Progenitor cell of endocrine pancreas (in vitro differentiated cells): ENCODE measurements around the gene TECPR2. TPM values are rescaled to one million over a fixed set of nuclear protein-coding genes. Genes with fewer than 3 reads are reported as not detected.
"Not testable (repeated sequence)": the region's sequence is repeated elsewhere in the genome, so short reads cannot be mapped to it uniquely, and the experiment has no call there.

Experiments
- DNase-seq: peaks from one replicate; pipeline ENCODE4 v3.0.0; 2021; ENCODE audit warnings: low spot score; ENCODE audit not compliant: unreplicated experiment
- H3K27ac Mint-ChIP-seq: 2 replicates; pipeline ENCODE4 v1.8.0; 2021; ENCODE audit warnings: mild to moderate bottlenecking, moderate library complexity, mixed read lengths
- H3K27me3 Mint-ChIP-seq: 2 replicates; pipeline ENCODE4 v1.8.0; 2021; ENCODE audit warnings: mixed read lengths
- H3K36me3 Mint-ChIP-seq: 2 replicates; pipeline ENCODE4 v1.8.0; 2022; ENCODE audit warnings: mixed read lengths; ENCODE audit not compliant: insufficient read depth
- H3K4me1 Mint-ChIP-seq: 2 replicates; pipeline ENCODE4 v1.8.0; 2021; ENCODE audit warnings: low read depth, mixed read lengths
- H3K4me3 Mint-ChIP-seq: 2 replicates; pipeline ENCODE4 v1.8.0; 2021; ENCODE audit warnings: low read depth, mild to moderate bottlenecking, moderate library complexity, mixed read lengths
- H3K9me3 Mint-ChIP-seq: 2 replicates; pipeline ENCODE4 v1.8.0; 2021; ENCODE audit warnings: low read depth, mixed read lengths
- total RNA-seq: library from RNA; stranded (reverse); gene quantifications from 2 replicates; pipeline ENCODE4 v1.2.1, GENCODE V29; 2021
- TF ChIP-seq, protein P1 (sequence below): fragments of 200-600 bp; sonication (generic); IDR thresholded peaks from one replicate; pipeline ENCODE4 v1.5.0; 2021; ENCODE audit warnings: antibody characterized with exemption, mild to moderate bottlenecking; ENCODE audit not compliant: unreplicated experiment

The TECPR2 gene
- total RNA-seq, 1 donor from 2014 or later = 34.2 TPM

DNA sequence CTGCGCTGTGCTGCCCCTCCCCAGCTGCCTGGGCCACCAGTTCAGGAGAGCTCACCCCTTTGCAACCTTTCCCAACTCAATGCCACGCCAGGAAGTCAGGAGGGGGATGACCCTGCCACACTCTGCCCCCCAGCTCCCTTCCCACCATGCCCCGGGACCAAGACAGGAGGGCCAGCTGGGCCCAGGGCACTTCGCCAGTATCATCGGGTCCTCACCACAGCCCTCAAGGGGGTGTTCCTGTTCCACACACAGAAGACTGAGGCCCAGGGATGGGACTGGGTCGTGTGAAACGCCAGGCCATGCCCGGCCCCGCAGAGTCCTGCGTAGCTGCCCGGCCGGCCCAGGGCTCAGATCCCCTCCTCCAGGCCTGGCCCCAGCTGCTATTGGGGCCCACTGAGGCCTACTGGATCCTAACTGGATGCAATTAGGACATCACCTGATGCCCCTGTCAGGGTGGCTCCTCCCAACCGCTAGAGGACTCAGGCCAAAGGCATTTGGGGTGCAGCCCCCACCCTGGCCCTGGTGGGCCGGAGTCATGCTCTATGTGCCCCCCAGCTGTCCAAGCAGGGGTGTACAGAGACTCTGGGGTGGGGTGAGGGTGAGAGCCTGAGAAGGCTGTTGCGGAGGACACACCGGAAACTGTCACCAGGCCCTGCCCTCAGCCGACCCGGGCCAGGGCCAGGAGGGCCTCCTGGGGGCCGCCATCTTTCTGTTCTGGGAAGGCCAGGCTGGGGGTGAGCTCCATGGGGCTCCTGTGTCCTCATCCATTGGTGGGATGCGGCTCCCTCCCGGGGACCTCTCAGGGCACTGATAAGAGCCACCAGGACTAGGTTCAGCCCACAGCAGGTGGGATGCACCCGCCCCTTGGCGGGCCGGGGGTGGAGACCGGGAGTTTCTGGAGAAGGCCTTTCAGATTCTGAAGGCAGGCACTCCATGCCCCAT lies 176.1 kb downstream of the TECPR2 start:
- Mint-ChIP-seq H3K4me3 (no peak overlapping the region), H3K36me3 (no peaks in the 10 kb centered on the region), H3K27me3 (peaks cover 11% of the 10 kb centered on the region), H3K27ac (no peak overlapping the region), H3K4me1 (no peaks in the 10 kb centered on the region), H3K9me3 (no peaks in the 10 kb centered on the region)
- TF ChIP-seq, protein P1, sequence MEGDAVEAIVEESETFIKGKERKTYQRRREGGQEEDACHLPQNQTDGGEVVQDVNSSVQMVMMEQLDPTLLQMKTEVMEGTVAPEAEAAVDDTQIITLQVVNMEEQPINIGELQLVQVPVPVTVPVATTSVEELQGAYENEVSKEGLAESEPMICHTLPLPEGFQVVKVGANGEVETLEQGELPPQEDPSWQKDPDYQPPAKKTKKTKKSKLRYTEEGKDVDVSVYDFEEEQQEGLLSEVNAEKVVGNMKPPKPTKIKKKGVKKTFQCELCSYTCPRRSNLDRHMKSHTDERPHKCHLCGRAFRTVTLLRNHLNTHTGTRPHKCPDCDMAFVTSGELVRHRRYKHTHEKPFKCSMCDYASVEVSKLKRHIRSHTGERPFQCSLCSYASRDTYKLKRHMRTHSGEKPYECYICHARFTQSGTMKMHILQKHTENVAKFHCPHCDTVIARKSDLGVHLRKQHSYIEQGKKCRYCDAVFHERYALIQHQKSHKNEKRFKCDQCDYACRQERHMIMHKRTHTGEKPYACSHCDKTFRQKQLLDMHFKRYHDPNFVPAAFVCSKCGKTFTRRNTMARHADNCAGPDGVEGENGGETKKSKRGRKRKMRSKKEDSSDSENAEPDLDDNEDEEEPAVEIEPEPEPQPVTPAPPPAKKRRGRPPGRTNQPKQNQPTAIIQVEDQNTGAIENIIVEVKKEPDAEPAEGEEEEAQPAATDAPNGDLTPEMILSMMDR = no peak
- no peak for DNase-seq

DNA sequence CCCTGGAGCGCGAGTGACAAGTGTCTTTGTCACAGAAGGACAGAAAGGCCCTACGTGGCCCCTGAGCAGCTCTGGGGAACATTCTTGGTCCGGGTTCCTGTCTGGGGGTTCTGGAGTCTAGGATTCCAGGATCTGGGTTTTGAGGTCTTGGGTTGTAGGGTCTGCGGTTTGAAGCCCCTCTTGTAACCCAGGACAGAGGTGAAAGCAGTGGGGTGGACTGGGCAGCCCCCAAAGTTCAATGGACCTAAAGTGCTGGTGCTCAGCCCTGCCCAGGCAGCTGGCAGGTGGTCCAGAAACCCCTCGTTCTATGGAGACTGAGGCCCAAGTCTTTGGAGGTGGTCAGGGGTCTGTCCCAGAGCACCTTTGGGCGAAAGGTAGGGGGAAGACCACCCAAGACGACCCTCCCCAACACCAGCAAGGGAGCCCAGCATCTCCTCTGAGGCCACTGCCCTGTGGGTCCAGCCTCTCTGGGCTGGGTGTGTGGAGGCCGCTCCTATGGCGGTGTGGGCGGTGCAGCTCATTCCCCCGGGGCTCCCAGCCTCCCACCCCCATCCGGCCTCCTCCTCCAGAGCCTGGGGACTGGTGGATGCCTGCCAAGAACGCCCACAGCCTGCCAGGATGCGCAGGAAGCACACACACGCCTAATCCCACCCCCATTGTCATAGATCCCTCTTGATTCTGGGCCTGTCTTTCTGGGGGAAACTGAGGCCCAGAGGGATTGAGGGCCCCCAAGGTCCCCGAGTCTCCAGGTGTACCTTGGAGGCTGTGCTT lies 177.0 kb downstream of the TECPR2 start:
- no peak overlapping the region for H3K4me3 Mint-ChIP-seq
- no peak for DNase-seq
- no peaks in the 10 kb centered on the region for H3K9me3 Mint-ChIP-seq
- H3K36me3 Mint-ChIP-seq = no peaks in the 10 kb centered on the region
- peaks cover 1% of the 10 kb centered on the region for H3K4me1 Mint-ChIP-seq
- H3K27me3 Mint-ChIP-seq = peaks cover 15% of the 10 kb centered on the region
- H3K27ac Mint-ChIP-seq = no peak overlapping the region
- TF ChIP-seq, protein P1 = no peak

DNA sequence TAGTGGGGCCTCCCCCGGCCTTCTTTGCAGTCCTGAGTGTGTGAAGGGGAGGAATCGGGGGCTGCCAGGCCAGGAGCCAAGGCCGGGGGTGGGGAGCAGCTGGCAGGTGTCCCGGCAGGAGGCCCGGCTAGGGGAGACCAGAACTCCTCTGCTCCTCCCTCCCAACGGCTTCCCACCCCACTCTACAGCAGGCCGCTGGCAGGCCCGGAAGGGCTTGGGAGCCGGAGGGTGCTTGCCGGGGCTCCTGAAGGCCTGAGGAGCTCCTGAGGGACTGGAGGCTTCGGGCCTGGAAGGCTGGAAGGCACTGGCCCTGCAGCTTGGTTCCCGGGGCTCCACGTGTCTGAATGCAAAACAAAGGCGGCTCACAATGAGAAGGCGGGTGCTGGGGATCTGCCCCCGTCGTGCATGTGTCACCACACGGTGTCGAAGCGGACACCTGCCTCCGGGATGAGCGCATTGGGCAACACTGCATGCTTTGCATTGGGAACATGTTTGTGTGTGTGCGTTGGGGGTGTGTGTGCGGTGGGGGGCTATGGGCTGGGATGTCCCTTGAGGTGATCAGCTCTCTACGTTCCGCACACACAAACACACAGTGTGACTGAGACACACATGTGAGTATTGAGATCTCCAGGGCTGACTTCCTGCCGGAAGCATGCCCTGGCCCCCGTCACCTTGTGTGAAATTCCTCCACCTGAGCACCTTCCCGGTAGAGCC lies 177.7 kb downstream of the TECPR2 start:
- H3K4me1 Mint-ChIP-seq = peaks cover 4% of the 10 kb centered on the region
- no peaks in the 10 kb centered on the region for H3K36me3 Mint-ChIP-seq
- H3K27me3 Mint-ChIP-seq = peaks cover 20% of the 10 kb centered on the region
- H3K4me3 Mint-ChIP-seq = no peak overlapping the region
- no peak overlapping the region for H3K27ac Mint-ChIP-seq
- no peak for DNase-seq
- TF ChIP-seq, protein P1 = no peak
- no peaks in the 10 kb centered on the region for H3K9me3 Mint-ChIP-seq

DNA sequence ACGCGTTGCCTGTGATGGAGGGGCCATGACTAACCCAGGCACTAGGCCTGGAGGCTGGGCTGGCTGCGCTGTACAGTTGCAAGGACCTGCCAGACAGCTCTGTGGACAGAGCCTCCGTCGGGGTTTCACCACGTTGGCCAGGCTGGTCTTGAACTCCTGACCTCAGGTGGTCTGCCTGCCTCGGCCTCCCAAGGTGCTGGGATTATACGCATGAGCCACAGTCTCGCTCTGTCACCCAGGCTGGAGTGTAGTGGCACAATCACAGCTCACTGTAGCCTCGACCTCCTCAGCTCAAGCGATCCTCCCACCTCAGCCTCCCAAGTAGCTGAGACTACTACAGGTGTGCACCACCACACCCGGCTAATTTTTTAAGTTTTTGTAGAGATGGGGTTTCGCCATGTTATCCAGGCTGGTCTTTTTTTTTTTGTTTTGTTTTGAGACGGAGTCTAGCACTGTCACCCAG lies 178.3 kb downstream of the TECPR2 start:
- H3K27ac Mint-ChIP-seq, H3K4me3 Mint-ChIP-seq, H3K4me1 Mint-ChIP-seq, DNase-seq, H3K36me3 Mint-ChIP-seq, H3K9me3 Mint-ChIP-seq: not testable (repeated sequence)
- peaks cover 26% of the 10 kb centered on the region for H3K27me3 Mint-ChIP-seq

DNA sequence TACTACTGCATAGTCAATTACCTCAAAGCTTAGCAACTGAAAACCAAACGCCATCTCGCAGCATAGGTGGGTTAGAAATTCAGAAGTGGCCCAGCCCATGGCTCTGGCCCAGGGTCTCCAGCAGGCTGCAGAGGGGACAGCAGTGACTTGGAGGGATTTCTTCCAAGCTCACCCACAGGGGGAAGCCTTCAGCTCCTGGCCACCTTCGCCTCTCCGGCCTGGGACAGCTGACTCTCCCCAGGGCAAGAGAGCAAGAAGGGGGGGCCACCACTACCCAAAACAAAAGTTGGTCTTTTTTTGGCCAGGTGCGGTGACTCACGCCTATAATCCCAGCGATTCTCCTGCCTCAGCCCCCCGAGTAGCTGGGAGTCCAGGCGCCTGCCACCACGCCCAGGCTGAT lies 179.0 kb downstream of the TECPR2 start:
- TF ChIP-seq, protein P1 = no peak
- no peaks in the 10 kb centered on the region for H3K36me3 Mint-ChIP-seq
- H3K4me3 Mint-ChIP-seq = no peak overlapping the region
- DNase-seq = no peak
- peaks cover 27% of the 10 kb centered on the region for H3K27me3 Mint-ChIP-seq
- peaks cover 8% of the 10 kb centered on the region for H3K4me1 Mint-ChIP-seq
- no peaks in the 10 kb centered on the region for H3K9me3 Mint-ChIP-seq
- no peak overlapping the region for H3K27ac Mint-ChIP-seq
